ENCODE results near the gene GALK2. TPM values are rescaled to one million over a fixed set of nuclear protein-coding genes. Genes with fewer than 3 reads are reported as not detected.

The GALK2 gene
- total RNA-seq, 1 donor from 2014 or later = 25.4 TPM

DNA sequence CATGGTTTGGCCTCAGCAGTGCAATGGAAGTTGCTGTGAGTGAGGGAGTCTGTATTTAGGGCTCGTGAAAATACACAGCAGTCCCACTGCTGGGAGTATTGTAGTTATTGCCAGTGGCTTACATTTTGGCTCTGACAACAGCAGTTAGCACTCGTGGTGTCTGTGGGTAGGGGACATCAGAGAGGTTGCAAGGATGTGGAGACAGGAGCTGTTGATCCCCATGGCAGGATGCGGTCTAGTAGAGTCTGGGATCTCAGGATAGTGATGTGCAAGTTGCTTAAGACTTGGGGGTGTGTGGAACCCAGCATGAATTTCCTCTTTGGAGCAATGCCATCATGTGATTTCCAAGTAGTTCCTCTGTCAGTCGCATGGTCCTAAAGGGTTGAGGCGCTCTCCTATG, 59.9 kb downstream of the GALK2 start:
- H3K9me3 Mint-ChIP-seq = peaks cover 32% of the 10 kb centered on the region
- H3K4me1 Mint-ChIP-seq = peaks cover under 1% of the 10 kb centered on the region
- peaks cover 62% of the 10 kb centered on the region for H3K36me3 Mint-ChIP-seq
- H3K27me3 Mint-ChIP-seq (ENCODE audit: low read depth) = no peaks in the 10 kb centered on the region
- TF ChIP-seq, protein P1, sequence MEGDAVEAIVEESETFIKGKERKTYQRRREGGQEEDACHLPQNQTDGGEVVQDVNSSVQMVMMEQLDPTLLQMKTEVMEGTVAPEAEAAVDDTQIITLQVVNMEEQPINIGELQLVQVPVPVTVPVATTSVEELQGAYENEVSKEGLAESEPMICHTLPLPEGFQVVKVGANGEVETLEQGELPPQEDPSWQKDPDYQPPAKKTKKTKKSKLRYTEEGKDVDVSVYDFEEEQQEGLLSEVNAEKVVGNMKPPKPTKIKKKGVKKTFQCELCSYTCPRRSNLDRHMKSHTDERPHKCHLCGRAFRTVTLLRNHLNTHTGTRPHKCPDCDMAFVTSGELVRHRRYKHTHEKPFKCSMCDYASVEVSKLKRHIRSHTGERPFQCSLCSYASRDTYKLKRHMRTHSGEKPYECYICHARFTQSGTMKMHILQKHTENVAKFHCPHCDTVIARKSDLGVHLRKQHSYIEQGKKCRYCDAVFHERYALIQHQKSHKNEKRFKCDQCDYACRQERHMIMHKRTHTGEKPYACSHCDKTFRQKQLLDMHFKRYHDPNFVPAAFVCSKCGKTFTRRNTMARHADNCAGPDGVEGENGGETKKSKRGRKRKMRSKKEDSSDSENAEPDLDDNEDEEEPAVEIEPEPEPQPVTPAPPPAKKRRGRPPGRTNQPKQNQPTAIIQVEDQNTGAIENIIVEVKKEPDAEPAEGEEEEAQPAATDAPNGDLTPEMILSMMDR (IDR thresholded peaks at IDR 0.05; ENCODE audit: unreplicated experiment) = no peak
- no peak for DNase-seq (ENCODE audit: low spot score in 2 of 2, unreplicated experiment in 2 of 2)
- no peak overlapping the region for H3K27ac Mint-ChIP-seq
- no peak overlapping the region for H3K4me3 Mint-ChIP-seq

DNA sequence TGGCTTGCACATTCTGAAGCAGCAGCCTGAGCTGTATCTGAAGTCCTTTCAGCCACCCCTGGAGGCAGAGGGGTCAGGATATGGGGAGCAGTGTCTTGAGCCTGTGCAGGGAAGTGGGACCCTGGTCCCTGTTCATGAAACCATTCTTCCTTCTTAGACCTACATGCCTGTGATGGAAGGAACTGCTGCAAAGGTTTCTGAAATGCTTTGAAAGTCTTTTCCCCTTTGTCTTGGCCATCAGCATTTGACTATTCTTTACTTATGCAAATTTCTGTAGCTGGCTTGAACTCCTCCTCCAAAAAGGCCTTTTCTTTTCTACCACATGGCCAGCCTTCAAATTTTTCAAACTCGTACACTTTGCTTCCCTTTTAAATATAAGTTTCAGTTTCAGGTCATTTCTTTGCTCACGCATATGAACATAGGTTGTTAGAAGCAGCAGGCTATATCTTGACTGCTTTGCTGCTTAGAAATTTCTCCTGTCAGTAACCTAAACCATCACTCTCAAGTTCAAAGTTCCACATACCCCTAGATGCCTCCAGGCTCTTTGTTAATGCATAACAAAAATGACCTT, 62.3 kb downstream of the GALK2 start:
- peaks cover 27% of the 10 kb centered on the region for H3K9me3 Mint-ChIP-seq
- H3K36me3 Mint-ChIP-seq = peaks cover 54% of the 10 kb centered on the region
- TF ChIP-seq, protein P1 (IDR thresholded peaks at IDR 0.05; ENCODE audit: unreplicated experiment) = no peak
- DNase-seq (ENCODE audit: low spot score in 2 of 2, unreplicated experiment in 2 of 2) = no peak
- peaks cover 19% of the 10 kb centered on the region for H3K4me1 Mint-ChIP-seq
- H3K4me3 Mint-ChIP-seq = no peak overlapping the region
- H3K27ac Mint-ChIP-seq = no peak overlapping the region
- H3K27me3 Mint-ChIP-seq (ENCODE audit: low read depth) = no peaks in the 10 kb centered on the region

DNA sequence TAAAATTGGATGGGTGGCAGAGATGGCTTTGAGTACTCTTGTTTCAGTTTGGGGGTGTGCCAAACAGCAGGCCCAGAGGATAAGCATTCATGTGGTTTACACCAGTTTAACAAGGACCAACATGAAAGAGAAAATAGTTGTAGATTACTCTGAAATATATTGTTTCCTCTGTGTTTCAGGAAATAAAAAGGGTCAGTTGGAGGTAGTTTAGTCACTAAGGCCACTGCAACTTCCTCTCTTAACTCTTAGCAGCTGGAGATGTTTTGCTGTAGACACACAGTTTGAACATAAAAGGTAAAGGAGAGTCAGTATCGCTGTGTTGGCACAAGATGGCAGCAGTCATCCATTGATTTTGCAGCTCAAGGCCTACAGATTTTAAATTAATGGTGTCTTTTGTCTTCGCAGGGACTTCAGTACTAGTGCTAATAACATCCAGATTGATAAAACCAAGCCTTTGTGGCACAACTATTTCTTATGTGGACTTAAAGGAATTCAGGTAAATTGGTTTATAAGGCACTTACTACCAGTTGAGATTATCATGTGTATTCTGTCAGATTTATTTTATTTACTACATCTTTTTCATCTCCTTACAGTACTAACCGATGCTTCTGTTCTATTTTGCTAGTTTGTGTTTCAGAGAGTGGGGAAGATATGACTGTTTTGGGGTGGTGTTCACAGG, 65.5 kb downstream of the GALK2 start:
- TF ChIP-seq, protein P1 (IDR thresholded peaks at IDR 0.05; ENCODE audit: unreplicated experiment) = peak; percentile 57
- peaks cover 6% of the 10 kb centered on the region for H3K9me3 Mint-ChIP-seq
- H3K27ac Mint-ChIP-seq = peak overlapping the region; percentile 77
- peak in 1 of 2 experiments; percentile 69 for DNase-seq (ENCODE audit: low spot score in 2 of 2, unreplicated experiment in 2 of 2)
- H3K4me1 Mint-ChIP-seq = peaks cover 28% of the 10 kb centered on the region
- peaks cover 32% of the 10 kb centered on the region for H3K36me3 Mint-ChIP-seq
- H3K4me3 Mint-ChIP-seq = no peak overlapping the region
- no peaks in the 10 kb centered on the region for H3K27me3 Mint-ChIP-seq (ENCODE audit: low read depth)

DNA sequence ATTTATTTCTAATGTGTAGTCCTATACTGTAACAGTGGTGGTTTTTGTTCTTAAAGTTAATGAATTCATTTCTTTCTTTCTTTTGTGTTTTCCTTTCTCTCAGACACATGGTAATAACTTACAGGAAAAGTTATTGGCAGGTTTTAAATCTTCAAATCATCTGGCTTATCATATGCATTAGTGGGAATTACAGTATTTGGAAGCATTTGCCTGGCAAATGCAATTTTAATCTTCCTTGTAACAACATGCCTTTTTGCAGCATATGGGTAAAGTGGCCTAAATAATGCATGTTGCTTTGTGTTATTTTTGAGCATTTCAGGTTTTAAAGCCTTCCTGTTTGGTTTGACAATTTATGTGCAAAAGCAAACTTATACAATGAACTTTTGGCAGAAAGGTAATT, 66.8 kb downstream of the GALK2 start:
- H3K4me3 Mint-ChIP-seq = no peak overlapping the region
- no peaks in the 10 kb centered on the region for H3K27me3 Mint-ChIP-seq (ENCODE audit: low read depth)
- peaks cover 21% of the 10 kb centered on the region for H3K36me3 Mint-ChIP-seq
- peaks cover 28% of the 10 kb centered on the region for H3K4me1 Mint-ChIP-seq
- no peak for DNase-seq (ENCODE audit: low spot score in 2 of 2, unreplicated experiment in 2 of 2)
- TF ChIP-seq, protein P1 (IDR thresholded peaks at IDR 0.05; ENCODE audit: unreplicated experiment) = no peak
- H3K9me3 Mint-ChIP-seq = no peaks in the 10 kb centered on the region
- H3K27ac Mint-ChIP-seq = peak overlapping the region; percentile 32

DNA sequence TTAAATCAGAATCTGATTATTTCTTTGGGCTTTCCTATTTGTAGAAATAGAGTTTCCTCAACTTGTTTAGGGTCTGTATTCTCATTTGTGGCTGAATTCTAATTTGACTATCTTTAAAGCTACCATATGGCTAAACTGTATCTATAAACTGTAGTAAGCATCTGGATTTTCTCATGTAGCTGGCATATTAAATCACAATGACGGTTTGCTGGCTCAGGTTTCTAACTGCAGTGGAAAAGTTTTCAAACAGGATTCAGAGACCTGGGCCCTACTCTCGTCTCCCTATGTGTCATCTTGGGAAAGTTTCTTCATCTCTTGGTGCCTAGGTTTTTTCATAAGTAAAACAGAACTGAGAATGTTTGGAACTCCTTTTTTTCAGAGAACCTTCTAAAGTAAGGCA, 68.3 kb downstream of the GALK2 start:
- Mint-ChIP-seq H3K27ac (peak overlapping the region; percentile 97), H3K27me3 (ENCODE audit: low read depth) (no peaks in the 10 kb centered on the region), H3K4me3 (peak overlapping the region; percentile 36), H3K36me3 (peaks cover 9% of the 10 kb centered on the region), H3K4me1 (peaks cover 28% of the 10 kb centered on the region), H3K9me3 (peaks cover under 1% of the 10 kb centered on the region)
- peak in 1 of 2 experiments; percentile 50 for DNase-seq (ENCODE audit: low spot score in 2 of 2, unreplicated experiment in 2 of 2)
- TF ChIP-seq, protein P1 (IDR thresholded peaks at IDR 0.05; ENCODE audit: unreplicated experiment) = no peak
